SK-N-SH (cell line): ENCODE measurements around the gene CACNA1D. TPM values are rescaled to one million over a fixed set of nuclear protein-coding genes. Genes with fewer than 3 reads are reported as not detected.

Experiments
- CTCF ChIA-PET: fragments of 300-600, 350-600 bp; formaldehyde crosslinking; extraction: SDS; loops from one replicate; lab custom pipeline; 2021; lab: Yijun Ruan, JAX
- POLR2A ChIA-PET: fragments of 350-600 bp; sonication (Branson Sonifier 250); formaldehyde crosslinking; extraction: SDS; loops from one replicate; lab custom pipeline; 2020; ENCODE audit warnings: antibody characterized with exemption, inconsistent platforms; lab: Yijun Ruan, JAX
- DNase-seq: peaks from one replicate; pipeline ENCODE4 v3.0.0; 2012
- H2AFZ ChIP-seq: fragments of 200-600 bp; sonication (generic); 2 replicates; pipeline ENCODE4 v1.8.1; 2016; ENCODE audit warnings: antibody characterized with exemption, mild to moderate bottlenecking, low read depth
- H3F3A ChIP-seq: fragments of 200-600 bp; sonication (generic); replicated peaks from 2 replicates; pipeline ENCODE3; 2016; ENCODE audit warnings: antibody characterized with exemption, mild to moderate bottlenecking; ENCODE audit not compliant: insufficient read depth
- H3K27ac ChIP-seq, 2 experiments: fragments of 200-500 bp in 1 of 2; fragments of 200-600 bp in 1 of 2; sonication (Bioruptor generic) in 1 of 2; sonication (generic), shearing (Covaris generic) in 1 of 2; 2 replicates each; pipeline versions ENCODE4 v1.5.1 to v1.6.1; 2014 to 2016; ENCODE audit warnings: low read depth in 2 of 2, inconsistent platforms in 1 of 2, low read length in 1 of 2, mild to moderate bottlenecking in 1 of 2, mixed read lengths in 1 of 2
- H3K27me3 ChIP-seq: fragments of 200-600 bp; sonication (generic), shearing (Covaris generic); 2 replicates; pipeline ENCODE4 v1.6.1; 2016; ENCODE audit warnings: mixed run types; ENCODE audit not compliant: insufficient read depth
- H3K36me3 ChIP-seq, 2 experiments: fragments of 200-500 bp in 1 of 2; fragments of 200-600 bp in 1 of 2; sonication (Bioruptor generic) in 1 of 2; sonication (generic) in 1 of 2; replicated peaks in 1 of 2; 2 replicates each; pipeline versions ENCODE3 to v1.5.1; 2014 to 2016; ENCODE audit warnings: low read length in 1 of 2, mild to moderate bottlenecking in 1 of 2; ENCODE audit not compliant: insufficient read depth in 2 of 2, control insufficient read depth in 1 of 2
- H3K4me1 ChIP-seq, 2 experiments: fragments of 200-500 bp in 1 of 2; fragments of 200-600 bp in 1 of 2; sonication (Bioruptor generic) in 1 of 2; sonication (generic), shearing (Covaris generic) in 1 of 2; 2 replicates each; pipeline versions ENCODE4 v1.5.1 to v1.6.1; 2014 to 2016; ENCODE audit warnings: low read depth in 1 of 2, low read length in 1 of 2, mixed run types in 1 of 2; ENCODE audit not compliant: insufficient read depth in 2 of 2, control insufficient read depth in 1 of 2
- H3K4me2 ChIP-seq: fragments of 200-600 bp; sonication (generic), shearing (Covaris generic); 2 replicates; pipeline ENCODE4 v1.6.1; 2017; ENCODE audit warnings: mixed run types
- H3K4me3 ChIP-seq, 2 experiments: fragments of 200-500 bp in 1 of 2; fragments of 200-600 bp in 1 of 2; sonication (Bioruptor generic) in 1 of 2; sonication (generic), shearing (Covaris generic) in 1 of 2; 2 replicates each; pipeline versions ENCODE4 v1.5.1 to v1.8.1; 2014 to 2016; ENCODE audit warnings: low read depth in 2 of 2, inconsistent platforms in 1 of 2, low read length in 1 of 2, mild to moderate bottlenecking in 1 of 2, mixed read lengths in 1 of 2, moderate library complexity in 1 of 2
- H3K79me2 ChIP-seq: fragments of 200-600 bp; sonication (generic); 2 replicates; pipeline ENCODE4 v1.8.1; 2017; ENCODE audit warnings: mild to moderate bottlenecking; ENCODE audit not compliant: insufficient read depth
- H3K9ac ChIP-seq: fragments of 200-600 bp; sonication (generic); 2 replicates; pipeline ENCODE4 v1.6.1; 2017; ENCODE audit warnings: mixed run types
- H3K9me2 ChIP-seq: fragments of 200-600 bp; sonication (generic); 2 replicates; pipeline ENCODE4 v1.6.1; 2017; ENCODE audit warnings: mixed run types
- H3K9me3 ChIP-seq: fragments of 200-600 bp; sonication (generic); 2 replicates; pipeline ENCODE4 v1.6.1; 2017; ENCODE audit warnings: mixed run types, mild to moderate bottlenecking, moderate library complexity
- H4K20me1 ChIP-seq: fragments of 200-600 bp; sonication (generic); 2 replicates; pipeline ENCODE4 v1.6.1; 2017; ENCODE audit warnings: mild to moderate bottlenecking, mixed run types; ENCODE audit not compliant: insufficient read depth
- ELF1 ChIP-seq: IDR thresholded peaks from 2 replicates; pipeline ENCODE4 v1.4.0; 2012
- EP300 ChIP-seq, 2 experiments: IDR thresholded peaks; 2 replicates each; pipeline versions ENCODE4 v1.4.0 to v1.6.1; 2012; ENCODE audit warnings: borderline replicate concordance in 1 of 2, low read depth in 1 of 2, low read length in 1 of 2
- FOSL2 ChIP-seq: IDR thresholded peaks from 2 replicates; pipeline ENCODE4 v1.4.0; 2012; ENCODE audit warnings: low read depth, mild to moderate bottlenecking, moderate library complexity, borderline replicate concordance
- FOXM1 ChIP-seq: IDR thresholded peaks from 2 replicates; pipeline ENCODE4 v1.4.0; 2012; ENCODE audit warnings: low read depth, mild to moderate bottlenecking
- IRF3 ChIP-seq: fragments of 150-350 bp; IDR thresholded peaks from 2 replicates; pipeline ENCODE4 v1.6.1; 2016; ENCODE audit warnings: mild to moderate bottlenecking, low read depth, low read length
- JUND ChIP-seq: IDR thresholded peaks from 2 replicates; pipeline ENCODE4 v1.4.0; 2012
- NFIC ChIP-seq: IDR thresholded peaks from 2 replicates; pipeline ENCODE4 v1.4.0; 2012; ENCODE audit warnings: borderline replicate concordance
- NRF1 ChIP-seq: IDR thresholded peaks from 2 replicates; pipeline ENCODE4 v1.6.1; 2012; ENCODE audit warnings: low read depth, mild to moderate bottlenecking, low read length
- POLR2AphosphoS5 ChIP-seq: IDR thresholded peaks from 2 replicates; pipeline ENCODE4 v1.6.1; 2012; ENCODE audit warnings: low read depth, low read length
- RCOR1 ChIP-seq: fragments of 150-350 bp; IDR thresholded peaks from 2 replicates; pipeline ENCODE4 v1.6.1; 2017; ENCODE audit warnings: antibody characterized with exemption, low read length
- SIN3A ChIP-seq: IDR thresholded peaks from 2 replicates; pipeline ENCODE4 v1.6.1; 2012; ENCODE audit warnings: low read depth, mild to moderate bottlenecking, low read length, moderate library complexity, borderline replicate concordance
- TEAD4 ChIP-seq: IDR thresholded peaks from 2 replicates; pipeline ENCODE4 v1.4.0; 2012; ENCODE audit warnings: mild to moderate bottlenecking, borderline replicate concordance; ENCODE audit not compliant: insufficient read depth
- USF2 ChIP-seq: fragments of 150-350 bp; IDR thresholded peaks from 2 replicates; pipeline ENCODE4 v1.6.1; 2017; ENCODE audit warnings: antibody characterized with exemption, low read length, low read depth, borderline replicate concordance
- YY1 ChIP-seq: IDR thresholded peaks from 2 replicates; pipeline ENCODE4 v1.4.0; 2012; ENCODE audit warnings: low read depth, mild to moderate bottlenecking
- ZBTB33 ChIP-seq: IDR thresholded peaks from 2 replicates; pipeline ENCODE4 v1.4.0; 2012; ENCODE audit warnings: low read depth, borderline replicate concordance
- WGBS: methylation state at CpG from one replicate; pipeline ENCODE4 v1.1.6; 2017; ENCODE audit warnings: low lambda C conversion rate; 5-methylcytosine and 5-hydroxymethylcytosine counted together
- polyA plus RNA-seq, 3 experiments: library from polyadenylated mRNA; depleted of rRNA; stranded (reverse); fragments of >200 nt; gene quantifications; 2 replicates each; pipeline ENCODE4 v1.2.3, GENCODE V29; 2012
- TF ChIP-seq, protein P1 (sequence below): IDR thresholded peaks from 2 replicates; pipeline ENCODE4 v1.6.1; 2012; ENCODE audit warnings: mild to moderate bottlenecking, low read depth, low read length, moderate library complexity

Gene CACNA1D
- polyA plus RNA-seq, 1 of the 3 experiments (the other 2 are of a cell fraction), result 0.12 TPM

DNA sequence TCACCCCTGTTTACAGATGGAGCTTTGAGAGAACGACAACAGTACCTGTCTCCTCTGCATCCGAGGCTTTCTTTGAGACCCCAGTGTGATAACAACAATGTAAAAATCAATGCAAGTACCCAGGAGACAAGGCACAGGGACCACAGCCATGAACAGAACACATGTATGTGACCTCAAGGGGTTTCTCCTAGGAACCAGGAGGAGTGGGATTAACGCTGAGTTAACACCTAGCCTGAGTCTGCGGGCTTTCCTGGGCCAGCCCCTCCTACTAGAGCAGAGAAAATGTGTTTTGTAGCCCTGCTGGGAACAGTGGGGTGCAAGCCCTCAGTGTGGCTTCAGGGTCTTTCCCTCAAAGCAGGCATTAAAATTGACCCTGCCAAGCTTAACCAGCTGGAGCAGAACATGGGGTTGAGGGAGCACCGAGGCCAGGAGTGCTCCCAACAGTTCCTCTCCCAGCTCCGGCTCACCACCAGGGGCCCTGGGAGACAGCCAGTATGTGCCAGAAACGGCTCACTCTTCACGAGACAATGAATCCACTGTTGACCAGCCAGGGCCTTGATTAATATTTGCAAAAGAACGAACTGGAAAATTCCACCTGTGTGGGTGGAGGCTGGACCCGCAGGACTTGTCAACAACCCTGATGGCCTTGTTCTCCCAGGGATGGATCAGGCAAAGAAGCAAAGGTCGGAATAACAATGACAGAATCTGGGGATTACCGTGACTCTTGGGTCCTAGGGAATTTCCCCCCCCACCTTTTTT, 348.2 kb downstream of the CACNA1D start:
- no peak overlapping the region for H2AFZ ChIP-seq
- no peaks in the 10 kb centered on the region for H3K36me3 ChIP-seq
- H3K9ac ChIP-seq, result no peak overlapping the region
- H4K20me1 ChIP-seq, result no peaks in the 10 kb centered on the region
- H3K4me2 ChIP-seq, result no peak overlapping the region
- no peaks in the 10 kb centered on the region for H3F3A ChIP-seq
- ChIA-PET CTCF (no interaction called here), POLR2A (interaction anchor here (0.5 to 0.6 kb wide), 2 partner anchors 10 to 462 kb away, joined by 3 read pairs; no protein-coding TSS in a partner anchor)
- no peaks in the 10 kb centered on the region for H3K9me2 ChIP-seq
- H3K4me3 ChIP-seq, result no peak overlapping the region
- no peaks in the 10 kb centered on the region for H3K79me2 ChIP-seq
- H3K4me1 ChIP-seq, result peaks cover 0 to 18% of the 10 kb centered on the region in 2 experiments; a peak in 1 of 4 replicates
- WGBS, result 74% methylated on average over 11 of the region's 12 CpGs
- TF ChIP-seq RCOR1 (no peak), POLR2AphosphoS5 (no peak), FOXM1 (no peak), YY1 (no peak), ZBTB33 (no peak), TEAD4 (no peak), FOSL2 (no peak), NFIC (no peak), ELF1 (no peak), JUND (no peak), EP300 (IDR thresholded peaks at IDR 0.05; ENCODE audit: borderline replicate concordance in 1 of 2, low read depth in 1 of 2, low read length in 1 of 2) (no peak), SIN3A (no peak)
- no peak overlapping the region for H3K27ac ChIP-seq
- H3K9me3 ChIP-seq, result no peaks in the 10 kb centered on the region
- DNase-seq, result no peak
- peaks cover 30% of the 10 kb centered on the region for H3K27me3 ChIP-seq

- Histone ChIP-seq H3K9me2 (no peaks in the 10 kb centered on the region), H3K27ac (no peak overlapping the region), H3K27me3 (peaks cover 30% of the 10 kb centered on the region), H3F3A (no peaks in the 10 kb centered on the region), H3K4me1 (peaks cover 0 to 18% of the 10 kb centered on the region in 2 experiments; a peak in 1 of 4 replicates), H3K9ac (no peak overlapping the region), H3K36me3 (no peaks in the 10 kb centered on the region), H3K79me2 (no peaks in the 10 kb centered on the region), H3K4me3 (no peak overlapping the region), H2AFZ (no peak overlapping the region), H4K20me1 (no peaks in the 10 kb centered on the region), H3K4me2 (no peak overlapping the region), H3K9me3 (no peaks in the 10 kb centered on the region)
- CTCF ChIA-PET, result interaction anchor here (1.0 kb wide), 1 partner anchor 468 kb away, joined by 3 read pairs; no protein-coding TSS in a partner anchor
- DNase-seq, result no peak
- POLR2A ChIA-PET, result interaction anchor here (0.6 kb wide), 1 partner anchor 11 kb away, joined by 3 read pairs; no protein-coding TSS in a partner anchor
- 79% methylated on average over 8 of the region's 10 CpGs for WGBS
- TF ChIP-seq RCOR1 (no peak), FOXM1 (no peak), EP300 (IDR thresholded peaks at IDR 0.05; ENCODE audit: borderline replicate concordance in 1 of 2, low read depth in 1 of 2, low read length in 1 of 2) (no peak), NRF1 (no peak), ELF1 (no peak), USF2 (no peak), JUND (no peak), IRF3 (no peak)
- TF ChIP-seq, protein P1, sequence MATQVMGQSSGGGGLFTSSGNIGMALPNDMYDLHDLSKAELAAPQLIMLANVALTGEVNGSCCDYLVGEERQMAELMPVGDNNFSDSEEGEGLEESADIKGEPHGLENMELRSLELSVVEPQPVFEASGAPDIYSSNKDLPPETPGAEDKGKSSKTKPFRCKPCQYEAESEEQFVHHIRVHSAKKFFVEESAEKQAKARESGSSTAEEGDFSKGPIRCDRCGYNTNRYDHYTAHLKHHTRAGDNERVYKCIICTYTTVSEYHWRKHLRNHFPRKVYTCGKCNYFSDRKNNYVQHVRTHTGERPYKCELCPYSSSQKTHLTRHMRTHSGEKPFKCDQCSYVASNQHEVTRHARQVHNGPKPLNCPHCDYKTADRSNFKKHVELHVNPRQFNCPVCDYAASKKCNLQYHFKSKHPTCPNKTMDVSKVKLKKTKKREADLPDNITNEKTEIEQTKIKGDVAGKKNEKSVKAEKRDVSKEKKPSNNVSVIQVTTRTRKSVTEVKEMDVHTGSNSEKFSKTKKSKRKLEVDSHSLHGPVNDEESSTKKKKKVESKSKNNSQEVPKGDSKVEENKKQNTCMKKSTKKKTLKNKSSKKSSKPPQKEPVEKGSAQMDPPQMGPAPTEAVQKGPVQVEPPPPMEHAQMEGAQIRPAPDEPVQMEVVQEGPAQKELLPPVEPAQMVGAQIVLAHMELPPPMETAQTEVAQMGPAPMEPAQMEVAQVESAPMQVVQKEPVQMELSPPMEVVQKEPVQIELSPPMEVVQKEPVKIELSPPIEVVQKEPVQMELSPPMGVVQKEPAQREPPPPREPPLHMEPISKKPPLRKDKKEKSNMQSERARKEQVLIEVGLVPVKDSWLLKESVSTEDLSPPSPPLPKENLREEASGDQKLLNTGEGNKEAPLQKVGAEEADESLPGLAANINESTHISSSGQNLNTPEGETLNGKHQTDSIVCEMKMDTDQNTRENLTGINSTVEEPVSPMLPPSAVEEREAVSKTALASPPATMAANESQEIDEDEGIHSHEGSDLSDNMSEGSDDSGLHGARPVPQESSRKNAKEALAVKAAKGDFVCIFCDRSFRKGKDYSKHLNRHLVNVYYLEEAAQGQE, result no peak
Measured at GRCh38 chr3:53843195-53844177, 349.1 kb downstream of the CACNA1D start.
